Measurements from ENCODE around the gene KCNJ5.

The KCNJ5 gene

GRCh38 chr11:128878455-128878854 lies 12.7 kb upstream of the KCNJ5 start:
- DNase-seq (ENCODE audit: low read depth in 2 of 2) = no peak
- TF ChIP-seq CTCF (IDR thresholded peaks at IDR 0.05; ENCODE audit: low read depth, low read length) = no peak

GRCh38 chr11:128879817-128880216 lies 11.3 kb upstream of the KCNJ5 start:
- no peak overlapping the region for H3K4me3 ChIP-seq (replicated peaks in 1 of 2; ENCODE audit: low read depth in 2 of 2, low read length in 2 of 2)
- no peak for TF ChIP-seq CTCF (IDR thresholded peaks at IDR 0.05; ENCODE audit: low read depth, low read length)
- DNase-seq (ENCODE audit: low read depth in 2 of 2) = no peak

More at GRCh38 chr11:128878455-128878854, 12.7 kb upstream of the KCNJ5 start:
- no peak overlapping the region for H3K4me3 ChIP-seq (replicated peaks in 1 of 2; ENCODE audit: low read depth in 2 of 2, low read length in 2 of 2)

GRCh38 chr11:128881221-128881620 lies 9.9 kb upstream of the KCNJ5 start:
- no peak for DNase-seq (ENCODE audit: low read depth in 2 of 2)
- no peak for TF ChIP-seq CTCF (IDR thresholded peaks at IDR 0.05; ENCODE audit: low read depth, low read length)

GRCh38 chr11:128882451-128882850 lies 8.7 kb upstream of the KCNJ5 start:
- no peak overlapping the region for H3K4me3 ChIP-seq (replicated peaks in 1 of 2; ENCODE audit: low read depth in 2 of 2, low read length in 2 of 2)
- DNase-seq (ENCODE audit: low read depth in 2 of 2) = no peak
- no peak for TF ChIP-seq CTCF (IDR thresholded peaks at IDR 0.05; ENCODE audit: low read depth, low read length)

More at GRCh38 chr11:128881221-128881620, 9.9 kb upstream of the KCNJ5 start:
- no peak overlapping the region for H3K4me3 ChIP-seq (replicated peaks in 1 of 2; ENCODE audit: low read depth in 2 of 2, low read length in 2 of 2)

- no peak for TF ChIP-seq CTCF (IDR thresholded peaks at IDR 0.05; ENCODE audit: low read depth, low read length)
- no peak overlapping the region for H3K4me3 ChIP-seq (replicated peaks in 1 of 2; ENCODE audit: low read depth in 2 of 2, low read length in 2 of 2)
- no peak for DNase-seq (ENCODE audit: low read depth in 2 of 2)
Observed at GRCh38 chr11:128884054-128884453, 7.1 kb upstream of the KCNJ5 start.

GRCh38 chr11:128884703-128885338 lies 6.3 kb upstream of the KCNJ5 start:
- peak; percentile 79 to 80 for DNase-seq (ENCODE audit: low read depth in 2 of 2)
- peak; percentile 78 for TF ChIP-seq CTCF (IDR thresholded peaks at IDR 0.05; ENCODE audit: low read depth, low read length)
- H3K4me3 ChIP-seq (replicated peaks in 1 of 2; ENCODE audit: low read depth in 2 of 2, low read length in 2 of 2) = no peak overlapping the region
